ENCODE data around the gene ZC3H4.

ZC3H4 gene

GRCh38 chr19:47044946-47045866 lies 68.4 kb downstream of the ZC3H4 start:
- DNase-seq, result no peak

- no peak for DNase-seq
These were observed 72.7 kb downstream of the ZC3H4 start for GRCh38 chr19:47040869-47041268.

GRCh38 chr19:47039239-47039874 lies 74.2 kb downstream of the ZC3H4 start:
- no peak for DNase-seq

GRCh38 chr19:47037766-47038165 lies 75.8 kb downstream of the ZC3H4 start:
- DNase-seq, result no peak

GRCh38 chr19:47036097-47036651 lies 77.4 kb downstream of the ZC3H4 start:
- DNase-seq, result no peak

GRCh38 chr19:47035127-47036096 lies 78.2 kb downstream of the ZC3H4 start:
- DNase-seq, result peak; percentile 92

GRCh38 chr19:47032171-47032811 lies 81.3 kb downstream of the ZC3H4 start:
- peak; percentile 70 for DNase-seq

- DNase-seq, result no peak
These were observed 85.4 kb downstream of the ZC3H4 start for GRCh38 chr19:47028195-47028601.

- DNase-seq, result no peak
These were observed 85.9 kb downstream of the ZC3H4 start for GRCh38 chr19:47027586-47028088.

- DNase-seq, result no peak
These were observed 86.7 kb downstream of the ZC3H4 start for GRCh38 chr19:47026889-47027288.

- no peak for DNase-seq
These were observed 87.4 kb downstream of the ZC3H4 start for GRCh38 chr19:47026156-47026555.

- no peak for DNase-seq
These were observed 89.1 kb downstream of the ZC3H4 start for GRCh38 chr19:47024502-47024901.

GRCh38 chr19:47023448-47023794 lies 90.2 kb downstream of the ZC3H4 start:
- no peak for DNase-seq

GRCh38 chr19:47022541-47023447 lies 90.8 kb downstream of the ZC3H4 start:
- no peak for DNase-seq

- DNase-seq, result no peak
These were observed 91.4 kb downstream of the ZC3H4 start for GRCh38 chr19:47022140-47022536.

- no peak for DNase-seq
These were observed 91.9 kb downstream of the ZC3H4 start for GRCh38 chr19:47021536-47022139.

- DNase-seq, result no peak
These were observed 92.5 kb downstream of the ZC3H4 start for GRCh38 chr19:47020992-47021496.

GRCh38 chr19:47020132-47020805 lies 93.3 kb downstream of the ZC3H4 start:
- DNase-seq, result no peak

GRCh38 chr19:47019431-47020041 lies 94.0 kb downstream of the ZC3H4 start, which contains the start of gene NPAS1:
Gene NPAS1 (plus strand): TSS chr19:47019837. CDS start chr19:47021048, 1,211 bp downstream.
- no peak for DNase-seq

Data from activated naive CD4-positive, alpha-beta T cell treated with anti-CD3 and anti-CD28 coated beads, Interleukin-2, amount 50 U/mL, for 16 hours (primary cell).